NCI-H226 (cell line): ENCODE measurements around the gene ZNF622.
"Not testable (repeated sequence)": the region's sequence is repeated elsewhere in the genome, so short reads cannot be mapped to it uniquely, and the experiment has no call there.

Experiments
- DNase-seq: peaks from one replicate; pipeline ENCODE4 v3.0.0-alpha.2; 2015

ZNF622 gene

GRCh38 chr5:16480144-16480543, 14.5 kb upstream of the ZNF622 start:
- DNase-seq, result no peak

DNA sequence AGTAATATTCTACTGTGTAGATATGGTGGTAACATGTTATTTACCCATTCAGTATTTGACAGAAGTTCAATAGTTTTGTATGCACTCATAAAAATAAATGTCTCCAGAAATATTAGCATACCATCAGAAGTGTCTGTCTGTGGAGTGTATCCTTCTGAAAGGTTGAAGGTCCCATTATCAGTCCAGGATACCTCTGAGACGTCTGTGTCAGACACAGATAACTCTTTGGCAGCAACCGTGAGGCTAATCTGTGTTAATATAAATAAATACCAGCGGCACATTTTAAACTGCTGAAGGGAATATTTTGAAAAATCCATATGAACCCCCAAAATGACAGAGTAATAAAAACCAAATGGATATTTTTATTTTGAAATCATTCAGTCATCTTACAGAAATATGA, 11.9 kb upstream of the ZNF622 start:
- no peak for DNase-seq

DNA sequence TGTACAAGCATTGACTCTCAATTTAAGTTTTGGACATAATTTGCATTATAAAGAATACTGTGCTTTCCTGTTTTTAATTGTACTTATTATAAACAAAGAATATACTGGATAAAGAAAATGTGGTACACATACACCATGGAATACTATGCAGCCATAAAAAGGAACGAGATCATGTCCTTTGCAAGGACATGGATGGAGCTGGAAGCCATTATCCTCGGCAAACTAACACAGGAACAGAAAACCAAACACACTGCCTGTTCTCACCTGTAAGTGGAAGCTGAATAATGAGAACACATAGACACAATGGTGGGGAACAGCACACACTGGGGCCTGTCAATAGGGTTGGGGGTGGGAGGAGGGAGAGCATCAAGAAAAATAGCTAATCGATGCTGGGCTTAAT, 10.8 kb upstream of the ZNF622 start:
- not testable (repeated sequence) for DNase-seq

DNA sequence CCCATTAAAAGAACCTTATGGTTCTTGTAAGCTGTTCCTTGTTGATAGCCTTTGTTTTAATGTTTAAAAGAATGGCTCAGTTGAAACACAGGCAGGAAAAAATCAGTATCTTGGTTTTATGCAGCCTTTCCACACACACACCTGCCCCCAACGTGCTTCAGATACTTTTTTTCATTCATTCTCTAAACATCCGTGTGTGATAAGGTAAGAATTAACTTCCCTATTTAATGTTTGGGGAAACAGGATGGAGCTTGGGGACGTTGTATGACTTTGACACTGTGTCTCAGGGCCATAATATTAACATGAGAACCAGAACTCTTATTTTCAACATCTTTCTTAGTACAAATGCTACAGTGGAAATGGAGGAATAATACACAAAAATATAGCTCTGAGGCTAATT, 5.8 kb upstream of the ZNF622 start:
- DNase-seq, result no peak

DNA sequence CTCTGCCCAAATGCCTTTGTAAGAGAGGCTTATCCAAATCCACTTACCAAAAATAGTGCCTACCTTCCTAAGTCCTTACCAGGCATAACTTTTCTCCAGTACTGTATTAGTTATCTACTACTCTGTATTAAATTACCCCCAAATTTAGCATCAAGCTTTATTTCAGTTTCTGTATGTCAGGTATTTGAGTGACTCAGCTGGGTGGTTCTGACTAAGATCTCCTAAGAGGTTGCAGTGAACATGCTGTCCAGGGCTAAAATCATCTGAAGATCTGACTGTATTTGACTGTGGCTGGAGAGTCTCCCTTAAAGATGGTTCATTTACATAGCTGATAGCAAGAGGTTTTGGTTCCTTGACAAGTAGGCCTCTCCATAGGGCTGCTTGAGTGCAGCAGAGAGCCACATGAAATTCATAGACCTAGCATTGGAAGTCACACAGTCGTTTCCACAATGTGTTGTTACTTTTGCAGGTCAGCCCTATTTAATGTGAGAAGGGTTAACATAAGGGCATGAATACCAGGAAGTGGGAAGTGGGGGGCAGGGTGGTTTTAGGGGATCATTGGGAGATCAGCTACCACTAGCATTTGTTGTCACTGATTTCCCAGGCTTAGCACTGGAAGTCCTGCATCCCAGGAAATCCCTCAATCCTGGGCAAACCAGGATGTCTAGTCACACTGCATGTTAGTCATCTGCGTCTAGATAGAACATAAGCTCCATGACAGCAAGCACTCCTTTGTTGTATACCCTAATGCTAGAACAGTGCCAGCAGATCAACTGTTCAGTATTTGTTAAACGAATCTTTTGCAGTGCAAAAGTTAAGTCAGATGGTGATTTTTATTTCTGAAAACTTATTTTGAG, 2.0 kb upstream of the ZNF622 start:
- peak; percentile 57 for DNase-seq

DNA sequence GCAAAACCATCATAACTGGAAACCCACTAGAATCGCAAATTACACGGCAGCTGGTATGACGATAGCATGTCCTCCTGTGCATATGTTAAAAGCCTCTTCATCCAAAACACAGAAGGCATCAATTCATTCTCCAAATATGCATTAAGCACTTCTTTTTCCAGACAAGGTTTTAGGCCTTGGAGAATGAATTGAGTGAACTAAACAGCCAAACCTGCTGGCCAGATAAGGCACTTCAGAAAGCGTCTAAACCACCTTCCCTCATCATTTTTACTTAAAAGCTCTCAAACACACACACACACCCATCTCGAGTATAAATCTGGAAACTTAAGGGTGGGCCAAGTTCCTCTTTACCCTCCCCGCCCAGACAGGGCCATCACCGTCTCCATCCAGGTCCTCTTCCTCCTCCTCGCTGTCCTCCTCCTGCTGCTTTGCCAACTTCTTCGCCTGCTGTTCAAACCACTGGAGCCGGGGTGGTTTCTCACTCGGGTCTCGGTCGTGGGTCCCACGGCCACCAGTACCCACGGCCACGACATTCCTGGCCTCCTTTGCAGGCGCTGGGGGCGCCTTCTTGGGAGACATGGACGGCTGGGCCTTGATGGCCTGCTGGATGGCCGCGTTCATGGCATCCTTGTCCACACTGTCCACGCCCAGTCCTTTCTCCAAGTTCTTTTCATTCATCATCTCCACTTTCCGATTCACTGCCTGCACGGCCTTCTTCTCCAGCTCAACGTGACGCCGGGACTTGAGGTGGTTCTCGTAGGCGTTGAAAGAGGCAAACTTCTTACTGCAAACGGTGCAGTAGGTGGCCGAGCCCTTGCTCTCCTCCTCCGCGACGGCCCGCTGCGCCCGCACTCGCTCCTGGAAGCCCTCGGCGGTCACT, 696 bp downstream of the ZNF622 start:
- DNase-seq, result no peak

- no peak for DNase-seq
Observed at GRCh38 chr5:16464231-16464630, 1.4 kb downstream of the ZNF622 start.

- peak; percentile 82 for DNase-seq
Observed at GRCh38 chr5:16461782-16462181, 3.8 kb downstream of the ZNF622 start.

- no peak for DNase-seq
Observed at GRCh38 chr5:16461026-16461425, 4.6 kb downstream of the ZNF622 start.

GRCh38 chr5:16459451-16459850, 6.1 kb downstream of the ZNF622 start:
- DNase-seq, result no peak

DNA sequence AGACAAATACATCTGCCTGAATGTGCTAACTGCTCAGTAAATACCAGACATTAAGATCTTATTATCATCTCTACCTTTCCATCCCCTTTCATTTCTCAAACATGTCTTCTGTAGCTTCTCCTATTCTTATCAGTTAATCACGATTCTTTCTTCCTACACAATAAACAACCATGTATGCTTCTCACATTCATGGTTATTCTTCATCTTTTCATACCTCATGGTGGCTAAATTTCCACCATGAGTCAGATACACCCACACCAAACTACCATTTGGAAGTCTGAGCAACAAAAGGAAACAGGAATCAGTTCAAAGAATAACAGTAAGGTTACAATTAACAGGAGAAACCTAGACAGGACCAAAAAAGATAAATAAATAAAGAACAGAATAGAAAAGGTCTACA, 7.7 kb downstream of the ZNF622 start:
- no peak for DNase-seq

DNA sequence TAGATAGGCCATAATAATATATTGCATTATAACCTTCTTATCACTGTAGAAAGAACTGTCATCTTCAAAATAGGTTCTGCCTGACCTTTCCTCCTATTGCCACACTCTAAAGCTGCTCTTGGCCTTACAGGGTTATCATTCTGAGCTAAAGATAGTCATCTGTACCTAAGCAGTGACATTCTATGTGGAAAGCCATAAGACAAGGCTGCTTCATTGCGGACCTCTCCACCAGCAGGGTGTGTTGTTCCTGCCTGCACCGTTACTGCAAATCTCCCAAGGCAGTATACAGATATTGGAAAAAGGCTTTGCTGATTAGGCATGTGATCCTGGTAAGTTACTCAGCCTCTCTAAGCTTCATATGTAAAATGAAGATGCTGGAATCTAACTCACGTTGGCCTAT, 8.1 kb downstream of the ZNF622 start:
- no peak for DNase-seq

GRCh38 chr5:16456103-16456832, 9.3 kb downstream of the ZNF622 start:
- DNase-seq, result peak; percentile 44

- DNase-seq, result no peak
Observed at GRCh38 chr5:16455668-16456067, 9.9 kb downstream of the ZNF622 start.

DNA sequence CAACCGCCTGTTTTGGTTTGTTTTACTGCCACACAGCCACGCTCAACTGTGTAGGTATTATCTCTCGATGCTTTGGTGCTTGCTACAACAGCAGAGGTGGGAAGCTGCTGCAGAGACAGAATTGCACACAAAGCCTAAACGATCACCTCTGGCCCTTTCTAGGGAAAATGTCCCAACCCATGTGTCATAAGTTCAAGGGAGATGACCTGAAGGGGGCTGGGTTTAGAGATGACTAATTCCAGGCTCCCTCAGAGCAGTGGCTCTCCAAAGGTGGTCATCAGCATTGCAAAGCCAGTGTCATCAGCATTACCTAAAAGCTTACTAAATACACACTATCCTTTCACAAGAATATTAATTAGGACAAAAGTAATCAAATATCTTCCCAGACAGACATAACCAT, 10.9 kb downstream of the ZNF622 start:
- DNase-seq, result no peak

DNA sequence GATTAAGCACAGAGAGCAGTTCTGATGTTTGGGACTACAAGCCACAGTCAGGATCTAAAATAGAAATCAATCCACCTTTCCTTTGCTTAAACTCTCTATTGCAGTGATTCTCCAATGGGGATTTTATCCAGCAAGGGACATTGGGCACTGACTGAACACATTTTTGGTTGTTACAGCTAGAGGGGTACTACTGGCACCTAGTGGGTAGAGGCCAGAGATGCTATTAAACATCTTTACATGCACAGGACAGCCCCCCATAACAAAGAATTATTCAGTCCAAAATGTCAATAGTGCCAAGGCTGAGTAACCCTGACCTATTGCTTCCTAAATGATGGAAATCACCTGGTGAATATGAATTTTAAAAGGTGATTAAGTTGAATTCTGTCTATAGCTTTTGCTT, 12.0 kb downstream of the ZNF622 start:
- DNase-seq, result no peak

- DNase-seq, result no peak
Observed at GRCh38 chr5:16450163-16450562, 15.4 kb downstream of the ZNF622 start.

DNA sequence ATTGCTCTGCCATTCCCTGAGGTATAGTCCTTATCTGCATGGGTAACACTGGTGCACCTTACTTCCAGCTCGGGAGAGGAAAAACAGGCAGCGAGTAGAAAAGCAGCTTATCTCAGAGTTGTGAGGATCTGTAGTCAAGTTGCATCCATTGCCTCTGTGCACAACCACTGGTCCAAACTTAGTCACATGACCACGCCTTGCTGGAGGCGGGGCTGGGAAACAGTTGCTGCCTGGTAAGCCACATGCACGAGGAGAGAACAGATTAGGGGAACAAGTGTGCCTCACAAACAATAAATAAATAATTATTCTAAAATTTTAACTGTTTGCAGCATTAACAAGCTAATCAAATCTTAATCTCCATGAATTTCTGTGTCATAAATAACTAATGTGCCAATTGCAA, 18.6 kb downstream of the ZNF622 start:
- no peak for DNase-seq

- no peak for DNase-seq
Observed at GRCh38 chr5:16437977-16438376, 27.6 kb downstream of the ZNF622 start.

DNA sequence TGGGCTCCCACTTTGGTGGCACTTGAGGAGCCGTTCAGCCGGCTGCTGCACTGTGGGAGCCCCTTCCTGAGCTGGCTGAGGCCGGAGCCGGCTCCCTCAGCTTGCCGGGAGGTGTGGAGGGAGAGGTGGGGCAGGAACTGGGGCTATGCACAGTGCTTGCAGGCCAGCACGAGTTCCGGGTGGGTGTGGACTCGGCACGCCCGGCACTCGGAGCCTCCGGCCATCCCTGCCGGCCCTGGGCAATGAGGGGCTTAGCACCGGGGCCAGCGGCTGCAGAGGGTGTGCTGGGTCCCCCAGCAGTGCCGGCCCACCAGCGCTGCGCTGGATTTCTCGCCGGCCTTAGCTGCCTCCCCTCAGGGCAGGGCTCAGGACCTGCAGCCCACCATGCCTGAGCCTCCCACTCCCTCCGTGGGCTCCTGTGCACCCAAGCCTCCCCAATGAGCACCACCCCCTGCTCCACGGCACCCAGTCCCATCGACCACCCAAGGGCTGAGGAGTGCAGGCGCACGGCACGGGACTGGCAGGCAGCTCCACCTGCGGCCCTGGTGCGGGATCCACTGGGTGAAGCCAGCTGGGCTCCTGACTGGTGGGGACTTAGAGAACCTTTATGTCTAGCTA, 29.4 kb downstream of the ZNF622 start:
- not testable (repeated sequence) for DNase-seq

DNA sequence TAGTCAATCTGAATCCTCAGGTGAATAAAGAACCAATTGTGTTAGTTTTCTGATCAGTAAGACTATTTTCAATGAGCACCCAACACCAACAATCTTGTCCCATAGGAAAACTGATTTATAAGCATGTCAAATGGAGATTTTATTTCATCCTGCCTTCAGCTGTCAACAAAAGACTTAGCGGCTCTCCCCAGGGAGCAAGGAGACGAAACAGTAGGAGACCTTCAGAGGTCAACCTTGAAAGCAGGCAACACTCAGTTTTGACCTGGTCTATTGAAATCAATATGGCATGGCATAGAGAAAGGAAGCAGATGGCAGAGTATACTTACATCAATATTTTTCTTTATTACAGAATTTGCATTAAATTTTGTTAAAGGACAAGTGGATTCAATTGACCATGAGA, 34.1 kb downstream of the ZNF622 start:
- no peak for DNase-seq

DNA sequence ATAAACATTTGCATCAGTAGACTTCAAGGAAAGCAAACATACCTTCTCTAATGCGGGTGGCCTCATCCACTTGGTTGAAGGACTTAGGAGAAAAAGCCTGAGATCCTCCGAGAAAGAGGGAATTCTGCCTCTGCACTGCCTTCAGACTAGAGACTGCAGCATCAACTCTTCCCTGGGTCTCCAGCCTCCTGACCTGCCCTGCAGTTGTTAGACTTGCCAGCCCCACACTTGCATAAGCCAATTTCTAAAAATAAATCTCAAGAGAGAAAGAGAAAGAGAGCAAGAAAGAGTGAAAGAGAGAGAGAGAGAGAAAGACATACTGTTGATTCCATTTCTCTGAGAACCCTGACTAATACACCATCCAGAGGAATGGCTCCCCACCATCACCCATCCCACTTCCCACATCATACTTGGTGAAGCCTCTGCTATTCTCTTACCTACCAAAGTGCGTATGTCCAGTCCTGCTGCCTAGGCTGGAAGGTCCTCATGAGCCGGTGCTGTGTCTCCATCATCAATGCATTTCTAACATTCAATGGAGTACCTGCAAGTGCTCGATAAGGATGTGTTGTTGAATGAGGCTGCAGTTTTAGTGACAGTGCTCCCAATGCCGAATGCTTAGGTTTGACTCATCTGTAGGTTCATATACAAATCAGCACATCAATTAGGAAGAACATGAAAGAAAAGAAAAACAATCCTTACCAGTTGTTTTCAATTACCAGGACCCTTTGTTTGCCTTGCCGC, 35.1 kb downstream of the ZNF622 start:
- DNase-seq, result no peak
